Osteoblast (primary cell): ENCODE results near the gene SPIRE1. TPM values are rescaled to one million over a fixed set of nuclear protein-coding genes. Genes with fewer than 3 reads are reported as not detected.

Experiments used
- DNase-seq: peaks from one replicate; pipeline ENCODE4 v3.0.0; 2011; ENCODE audit warnings: low spot score, mixed read lengths; ENCODE audit not compliant: insufficient read length; ENCODE audit errors: missing footprints
- H2AFZ ChIP-seq: 2 replicates; pipeline ENCODE4 v1.6.0; 2011; ENCODE audit warnings: mild to moderate bottlenecking, low read length
- H3K27ac ChIP-seq: 2 replicates; pipeline ENCODE4 v1.5.1; 2011; ENCODE audit warnings: mild to moderate bottlenecking, low read depth, low read length, moderate library complexity
- H3K27me3 ChIP-seq: 2 replicates; pipeline ENCODE4 v1.6.0; 2012; ENCODE audit warnings: mild to moderate bottlenecking, control low read depth, inconsistent platforms, low read length, moderate library complexity; ENCODE audit not compliant: insufficient read depth
- H3K36me3 ChIP-seq: 2 replicates; pipeline ENCODE4 v1.5.1; 2011; ENCODE audit warnings: mild to moderate bottlenecking, low read length, control low read depth, moderate library complexity; ENCODE audit not compliant: insufficient read depth
- H3K4me1 ChIP-seq: 2 replicates; pipeline ENCODE4 v1.5.1; 2011; ENCODE audit warnings: mild to moderate bottlenecking, low read length, control low read depth, moderate library complexity; ENCODE audit not compliant: insufficient read depth
- H3K4me2 ChIP-seq: 2 replicates; pipeline ENCODE4 v1.6.0; 2011; ENCODE audit warnings: mild to moderate bottlenecking, low read length; ENCODE audit not compliant: insufficient read depth
- H3K4me3 ChIP-seq: fragments of 200-600 bp; sonication (generic); 3 replicates; pipeline ENCODE4 v1.5.1; 2012; ENCODE audit warnings: mild to moderate bottlenecking, low read length, inconsistent platforms; ENCODE audit not compliant: insufficient read depth
- H3K79me2 ChIP-seq: 2 replicates; pipeline ENCODE4 v1.6.0; 2012; ENCODE audit warnings: mild to moderate bottlenecking, low read length, control low read depth, inconsistent platforms; ENCODE audit not compliant: insufficient read depth
- H3K9me3 ChIP-seq: 2 replicates; pipeline ENCODE4 v1.5.1; 2011; ENCODE audit warnings: low read depth, low read length, control low read depth
- H4K20me1 ChIP-seq: 2 replicates; pipeline ENCODE4 v1.6.0; 2012; ENCODE audit warnings: mild to moderate bottlenecking, low read length, control low read depth; ENCODE audit not compliant: insufficient read depth
- total RNA-seq: library from RNA; depleted of rRNA; stranded (reverse); fragments of >200 nt; gene quantifications from 2 replicates; pipeline ENCODE4 v1.2.3, GENCODE V29; 2012
- TF ChIP-seq, protein P1 (sequence below): IDR thresholded peaks from 2 replicates; pipeline ENCODE4 v1.5.1; 2011; ENCODE audit warnings: mild to moderate bottlenecking, low read depth, low read length, moderate library complexity; ENCODE audit errors: extremely low read depth

SPIRE1 gene
- total RNA-seq, 1 donor = 64.4 TPM

DNA sequence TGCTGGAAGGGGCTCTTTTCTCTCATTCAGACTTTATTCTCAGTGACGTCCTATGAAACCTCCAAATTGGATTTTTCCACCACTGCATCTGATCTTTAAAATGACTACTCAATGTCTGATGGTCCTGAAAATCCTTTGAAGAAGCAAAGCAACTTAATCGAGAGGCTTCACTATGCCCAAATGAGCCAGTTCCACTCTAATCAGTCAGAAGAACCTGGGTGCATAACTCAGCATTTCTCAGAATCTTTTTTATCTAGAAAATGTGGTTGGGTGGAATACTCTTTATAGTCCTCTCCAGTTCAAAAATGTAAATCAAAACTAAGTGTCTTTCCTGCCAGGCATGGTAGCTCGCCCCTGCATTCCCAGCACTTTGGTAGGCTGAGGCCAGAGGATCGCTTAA is 189.5 kb downstream of the SPIRE1 start:
- H3K36me3 ChIP-seq = peaks cover 6% of the 10 kb centered on the region
- H4K20me1 ChIP-seq = no peaks in the 10 kb centered on the region
- H3K79me2 ChIP-seq = no peaks in the 10 kb centered on the region
- no peak overlapping the region for H3K4me2 ChIP-seq
- H3K4me1 ChIP-seq = no peaks in the 10 kb centered on the region
- TF ChIP-seq, protein P1, sequence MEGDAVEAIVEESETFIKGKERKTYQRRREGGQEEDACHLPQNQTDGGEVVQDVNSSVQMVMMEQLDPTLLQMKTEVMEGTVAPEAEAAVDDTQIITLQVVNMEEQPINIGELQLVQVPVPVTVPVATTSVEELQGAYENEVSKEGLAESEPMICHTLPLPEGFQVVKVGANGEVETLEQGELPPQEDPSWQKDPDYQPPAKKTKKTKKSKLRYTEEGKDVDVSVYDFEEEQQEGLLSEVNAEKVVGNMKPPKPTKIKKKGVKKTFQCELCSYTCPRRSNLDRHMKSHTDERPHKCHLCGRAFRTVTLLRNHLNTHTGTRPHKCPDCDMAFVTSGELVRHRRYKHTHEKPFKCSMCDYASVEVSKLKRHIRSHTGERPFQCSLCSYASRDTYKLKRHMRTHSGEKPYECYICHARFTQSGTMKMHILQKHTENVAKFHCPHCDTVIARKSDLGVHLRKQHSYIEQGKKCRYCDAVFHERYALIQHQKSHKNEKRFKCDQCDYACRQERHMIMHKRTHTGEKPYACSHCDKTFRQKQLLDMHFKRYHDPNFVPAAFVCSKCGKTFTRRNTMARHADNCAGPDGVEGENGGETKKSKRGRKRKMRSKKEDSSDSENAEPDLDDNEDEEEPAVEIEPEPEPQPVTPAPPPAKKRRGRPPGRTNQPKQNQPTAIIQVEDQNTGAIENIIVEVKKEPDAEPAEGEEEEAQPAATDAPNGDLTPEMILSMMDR = no peak
- DNase-seq = no peak
- H3K27me3 ChIP-seq = no peaks in the 10 kb centered on the region
- no peak overlapping the region for H3K27ac ChIP-seq
- no peak overlapping the region for H2AFZ ChIP-seq
- no peak overlapping the region for H3K4me3 ChIP-seq
- H3K9me3 ChIP-seq = no peaks in the 10 kb centered on the region

DNA sequence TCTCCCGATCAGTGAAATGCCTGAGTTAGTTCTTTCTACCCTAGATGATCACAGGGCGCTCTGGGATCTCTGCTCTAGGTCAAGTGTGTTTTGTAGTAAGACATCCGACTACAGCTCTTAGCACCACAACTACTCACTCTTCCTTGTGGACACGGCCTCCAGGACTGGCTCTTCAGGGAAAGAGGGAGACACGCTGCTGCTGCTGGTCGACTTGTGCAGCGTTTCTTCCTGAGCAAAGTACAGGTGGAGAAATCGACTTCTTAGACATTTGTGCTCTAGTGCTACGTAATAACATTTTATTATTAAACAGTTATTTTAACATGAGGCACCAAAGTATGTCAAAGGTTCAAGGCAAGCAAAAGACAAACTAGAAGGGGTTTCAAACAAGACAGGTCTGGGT is 193.2 kb downstream of the SPIRE1 start:
- Histone ChIP-seq H3K9me3 (no peaks in the 10 kb centered on the region), H3K4me1 (no peaks in the 10 kb centered on the region), H3K27ac (no peak overlapping the region), H3K4me3 (no peak overlapping the region), H3K4me2 (no peak overlapping the region), H3K79me2 (no peaks in the 10 kb centered on the region), H3K27me3 (no peaks in the 10 kb centered on the region), H2AFZ (no peak overlapping the region), H4K20me1 (no peaks in the 10 kb centered on the region), H3K36me3 (peaks cover 31% of the 10 kb centered on the region)
- DNase-seq = no peak
- TF ChIP-seq, protein P1 = no peak

DNA sequence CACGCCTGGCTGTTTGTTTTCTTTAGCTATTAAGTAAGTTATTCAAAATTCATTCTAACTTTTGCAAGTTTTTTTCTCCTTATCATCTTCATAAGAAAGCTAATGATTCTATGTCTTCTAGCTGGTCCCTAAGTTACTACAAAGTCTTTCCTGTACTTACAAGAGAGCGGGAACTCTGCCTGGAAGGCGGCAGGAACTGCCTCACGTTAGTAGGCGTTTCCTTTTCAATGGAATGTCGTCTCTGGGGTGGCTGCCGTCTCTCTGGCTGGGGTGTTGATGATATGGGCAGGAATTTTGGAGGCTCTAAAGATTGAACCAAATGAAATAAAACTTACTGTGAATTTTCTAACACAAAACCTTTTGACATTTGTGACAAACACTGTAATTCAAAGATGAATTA is 194.7 kb downstream of the SPIRE1 start:
- H4K20me1 ChIP-seq = no peaks in the 10 kb centered on the region
- no peaks in the 10 kb centered on the region for H3K27me3 ChIP-seq
- no peak for DNase-seq
- H3K4me3 ChIP-seq = no peak overlapping the region
- H3K79me2 ChIP-seq = no peaks in the 10 kb centered on the region
- H3K9me3 ChIP-seq = no peaks in the 10 kb centered on the region
- H3K4me1 ChIP-seq = no peaks in the 10 kb centered on the region
- no peak overlapping the region for H2AFZ ChIP-seq
- H3K36me3 ChIP-seq = peaks cover 35% of the 10 kb centered on the region
- H3K4me2 ChIP-seq = no peak overlapping the region
- TF ChIP-seq, protein P1 = no peak
- H3K27ac ChIP-seq = no peak overlapping the region

DNA sequence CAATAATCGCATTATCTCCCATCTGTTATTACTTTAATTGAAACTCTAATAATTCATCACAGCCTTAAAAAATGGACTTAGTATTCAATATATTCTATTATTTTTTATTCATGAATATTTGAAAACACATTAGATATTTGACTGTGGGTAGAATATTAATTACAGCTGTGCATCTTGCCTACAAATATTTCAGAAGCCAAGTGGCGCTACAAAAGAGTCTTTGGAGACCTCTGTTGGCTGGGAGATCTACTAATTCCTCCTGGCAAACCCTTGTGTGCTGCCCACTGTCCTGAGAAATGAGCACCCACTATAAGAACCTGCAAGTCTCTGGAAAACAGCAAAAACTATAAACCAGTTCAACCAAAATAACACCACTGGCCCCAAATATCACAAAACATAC is 195.7 kb downstream of the SPIRE1 start:
- DNase-seq = no peak
- Histone ChIP-seq H3K27ac (no peak overlapping the region), H3K4me1 (no peaks in the 10 kb centered on the region), H3K79me2 (no peaks in the 10 kb centered on the region), H3K9me3 (no peaks in the 10 kb centered on the region), H3K4me2 (no peak overlapping the region), H3K36me3 (peaks cover 41% of the 10 kb centered on the region), H3K4me3 (no peak overlapping the region), H3K27me3 (no peaks in the 10 kb centered on the region), H2AFZ (no peak overlapping the region), H4K20me1 (no peaks in the 10 kb centered on the region)
- TF ChIP-seq, protein P1 = no peak
